ENCODE data around the gene ZMYND12.

ZMYND12 gene

DNA sequence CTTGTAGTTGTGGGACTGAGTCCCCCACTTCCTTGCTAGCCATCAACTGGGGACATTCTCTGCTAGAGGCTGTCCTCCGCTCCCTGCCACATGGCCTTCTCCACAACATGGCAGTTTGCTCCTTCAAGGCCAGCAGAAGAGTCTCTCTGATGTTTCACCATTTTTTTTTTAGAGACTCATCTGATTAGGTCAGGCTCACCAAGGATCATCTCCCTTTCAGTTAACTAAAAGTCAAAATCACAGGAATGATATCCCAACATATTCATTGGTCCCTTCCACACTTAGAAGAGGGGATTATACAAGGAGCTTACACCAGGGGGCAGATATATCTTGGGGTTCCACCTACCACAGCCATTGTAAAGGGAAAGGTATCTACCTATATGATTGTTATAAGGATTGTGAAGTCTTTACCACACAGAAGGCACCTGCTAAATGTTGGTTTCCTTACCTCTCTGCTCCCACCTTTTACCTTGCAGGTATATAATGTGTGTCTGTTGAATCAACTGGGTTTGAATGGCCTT is 51.9 kb downstream of the ZMYND12 start:
- no CpG with 5 or more reads among the region's 1 CpG for WGBS, 2 donors (ENCODE audit: extremely low coverage in 2 of 2, insufficient read length in 2 of 2, insufficient replicate concordance in 1 of 2)
- no peak for DNase-seq (ENCODE audit: low spot score)

DNA sequence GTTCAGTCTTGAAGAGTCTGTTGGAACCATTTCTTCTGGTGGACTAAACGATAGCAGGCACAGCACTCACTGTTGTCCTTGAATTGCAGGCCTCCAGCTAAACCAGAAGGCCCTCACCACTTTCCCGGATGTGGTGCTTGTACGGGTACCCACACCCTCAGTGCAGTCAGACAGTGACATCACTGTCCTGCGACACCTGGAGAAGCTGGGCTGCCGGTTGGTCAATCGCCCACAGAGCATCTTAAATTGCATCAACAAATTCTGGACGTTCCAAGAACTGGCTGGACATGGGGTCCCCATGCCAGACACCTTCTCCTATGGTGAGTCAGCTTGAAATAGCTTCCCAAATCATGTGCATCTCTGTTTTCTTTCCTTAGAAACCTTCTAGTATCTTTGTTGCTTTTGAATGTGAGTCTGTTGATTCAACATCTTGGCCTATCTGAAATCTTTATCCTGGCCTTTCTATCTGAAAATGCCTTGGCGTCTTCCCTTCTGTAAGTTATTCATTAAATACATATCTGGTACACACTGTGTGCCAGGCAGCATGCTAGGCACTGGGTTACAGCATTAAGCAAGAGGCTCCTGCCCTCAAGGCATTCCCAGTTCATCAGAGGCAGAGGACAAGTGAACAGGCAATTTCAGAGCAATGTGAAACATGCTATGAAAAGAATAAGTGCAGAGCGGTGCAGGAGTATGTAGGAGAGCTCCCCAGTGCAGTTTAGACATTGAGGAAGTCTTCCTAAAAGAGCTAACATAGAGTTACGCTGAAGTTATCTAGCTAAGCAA is 56.3 kb downstream of the ZMYND12 start:
- H3K18ac ChIP-seq (ENCODE audit: low read length) = no peak overlapping the region
- H3K27ac ChIP-seq (replicated peaks; ENCODE audit: low read length) = no peak overlapping the region
- no peak for DNase-seq (ENCODE audit: low spot score)
- no peak overlapping the region for H2AFZ ChIP-seq (ENCODE audit: low read length)
- peaks cover 0 to 3% (median 0%) of the 10 kb centered on the region in 3 experiments for H3K27me3 ChIP-seq (ENCODE audit: control insufficient read depth in 3 of 3, insufficient read depth in 3 of 3, low read depth in 1 of 3, low read length in 3 of 3)
- no peak overlapping the region for H2BK120ac ChIP-seq (ENCODE audit: low read depth, low read length)
- no peak overlapping the region for H3K14ac ChIP-seq (ENCODE audit: low read length)
- no peak overlapping the region for H2BK15ac ChIP-seq (ENCODE audit: low read length)
- H3K9me3 ChIP-seq (replicated peaks in 1 of 2; ENCODE audit: control insufficient read depth in 2 of 2, insufficient read depth in 1 of 2, low read depth in 1 of 2, low read length in 2 of 2) = no peaks in the 10 kb centered on the region
- no peak overlapping the region for H3K4me3 ChIP-seq (ENCODE audit: low read length in 2 of 2)
- H3K79me1 ChIP-seq (ENCODE audit: low read depth, low read length) = no peaks in the 10 kb centered on the region
- H3K4ac ChIP-seq (ENCODE audit: low read length) = no peak overlapping the region
- no peak overlapping the region for H2BK5ac ChIP-seq (ENCODE audit: low read length)
- H3K4me1 ChIP-seq (ENCODE audit: control insufficient read depth in 2 of 2, insufficient read depth in 1 of 2, low read depth in 1 of 2, low read length in 2 of 2) = no peaks in the 10 kb centered on the region
- no peak overlapping the region for H4K8ac ChIP-seq (ENCODE audit: low read depth, low read length)
- no peaks in the 10 kb centered on the region for H3K36me3 ChIP-seq (replicated peaks in 1 of 2; ENCODE audit: control insufficient read depth in 2 of 2, insufficient read depth in 2 of 2, low read length in 2 of 2)
- H3K23ac ChIP-seq (ENCODE audit: low read depth, low read length, poor library complexity) = no peak overlapping the region
- no peak overlapping the region for H2AK5ac ChIP-seq (ENCODE audit: low read depth, low read length)
- H4K91ac ChIP-seq (ENCODE audit: low read depth, low read length, poor library complexity) = no peak overlapping the region
- no peak overlapping the region for H3K9ac ChIP-seq (ENCODE audit: low read depth, low read length, poor library complexity)
- no peak overlapping the region for H2BK12ac ChIP-seq (ENCODE audit: low read length)
- no peak overlapping the region for H3K4me2 ChIP-seq (ENCODE audit: insufficient read depth, low read length, poor library complexity, severe bottlenecking)
- no CpG with 5 or more reads among the region's 10 CpGs for WGBS, 2 donors (ENCODE audit: extremely low coverage in 2 of 2, insufficient read length in 2 of 2, insufficient replicate concordance in 1 of 2)

More for the DNA sequence above, 51.9 kb downstream of the ZMYND12 start:
- Histone ChIP-seq H3K79me1 (ENCODE audit: low read depth, low read length) (no peaks in the 10 kb centered on the region), H2BK12ac (ENCODE audit: low read length) (no peak overlapping the region), H3K27me3 (ENCODE audit: control insufficient read depth in 3 of 3, insufficient read depth in 3 of 3, low read depth in 1 of 3, low read length in 3 of 3) (peaks cover 0 to 3% (median 0%) of the 10 kb centered on the region in 3 experiments), H3K36me3 (replicated peaks in 1 of 2; ENCODE audit: control insufficient read depth in 2 of 2, insufficient read depth in 2 of 2, low read length in 2 of 2) (no peaks in the 10 kb centered on the region), H4K91ac (ENCODE audit: low read depth, low read length, poor library complexity) (no peak overlapping the region), H3K18ac (ENCODE audit: low read length) (no peak overlapping the region), H3K9ac (ENCODE audit: low read depth, low read length, poor library complexity) (no peak overlapping the region), H3K9me3 (replicated peaks in 1 of 2; ENCODE audit: control insufficient read depth in 2 of 2, insufficient read depth in 1 of 2, low read depth in 1 of 2, low read length in 2 of 2) (no peaks in the 10 kb centered on the region), H3K4me1 (ENCODE audit: control insufficient read depth in 2 of 2, insufficient read depth in 1 of 2, low read depth in 1 of 2, low read length in 2 of 2) (no peaks in the 10 kb centered on the region), H4K8ac (ENCODE audit: low read depth, low read length) (no peak overlapping the region), H2BK5ac (ENCODE audit: low read length) (no peak overlapping the region), H3K14ac (ENCODE audit: low read length) (no peak overlapping the region), H3K4me3 (ENCODE audit: low read length in 2 of 2) (no peak overlapping the region), H2AK5ac (ENCODE audit: low read depth, low read length) (no peak overlapping the region), H2BK15ac (ENCODE audit: low read length) (no peak overlapping the region), H3K27ac (replicated peaks; ENCODE audit: low read length) (no peak overlapping the region), H2BK120ac (ENCODE audit: low read depth, low read length) (no peak overlapping the region), H3K4me2 (ENCODE audit: insufficient read depth, low read length, poor library complexity, severe bottlenecking) (no peak overlapping the region), H2AFZ (ENCODE audit: low read length) (no peak overlapping the region), H3K23ac (ENCODE audit: low read depth, low read length, poor library complexity) (no peak overlapping the region), H3K4ac (ENCODE audit: low read length) (no peak overlapping the region)

DNA sequence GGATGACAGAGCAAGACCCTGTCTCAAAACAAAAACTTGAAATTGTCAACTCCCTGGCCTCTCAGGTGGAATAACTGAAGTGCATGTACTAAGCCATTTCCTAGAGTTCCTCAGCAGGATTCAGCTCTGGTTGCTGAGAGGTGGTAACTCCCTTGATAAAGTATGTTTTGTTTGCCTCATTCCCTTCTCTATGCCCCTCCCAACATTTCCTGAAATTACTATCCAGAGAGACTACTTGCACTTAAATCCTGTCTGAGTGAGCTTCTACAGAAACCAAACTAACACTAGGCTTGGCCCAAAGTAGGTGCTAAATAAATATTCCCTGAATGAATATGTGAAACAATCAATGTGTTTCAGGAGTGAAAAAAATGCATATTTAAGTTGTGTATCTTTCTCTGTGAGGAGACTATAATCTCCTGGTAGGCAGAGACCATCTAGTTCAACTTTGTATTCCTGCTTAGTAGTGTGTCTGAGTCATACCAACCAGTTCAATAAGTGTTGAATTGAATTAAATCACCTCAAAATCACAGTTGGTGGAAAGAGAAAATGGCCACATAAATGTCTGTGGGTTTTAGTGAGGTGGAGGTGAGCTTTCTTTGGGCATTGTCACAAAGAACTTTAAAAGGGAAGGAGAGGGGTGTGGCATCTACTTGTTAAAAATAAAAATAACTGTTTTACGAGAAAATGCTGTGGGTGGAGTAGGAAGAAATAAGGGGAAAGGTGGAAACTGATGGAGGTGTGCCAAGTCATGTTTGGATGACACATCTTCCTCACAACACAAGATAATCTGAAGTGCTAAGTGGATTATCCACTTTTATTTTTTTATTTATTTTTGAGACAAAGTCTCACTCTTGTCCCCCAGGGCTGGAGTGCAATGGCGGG is 62.6 kb downstream of the ZMYND12 start:
- no peak overlapping the region for H3K14ac ChIP-seq (ENCODE audit: low read length)
- H3K9me3 ChIP-seq (replicated peaks in 1 of 2; ENCODE audit: control insufficient read depth in 2 of 2, insufficient read depth in 1 of 2, low read depth in 1 of 2, low read length in 2 of 2) = no peaks in the 10 kb centered on the region
- H3K79me1 ChIP-seq (ENCODE audit: low read depth, low read length) = peaks cover 2% of the 10 kb centered on the region
- no peak overlapping the region for H4K91ac ChIP-seq (ENCODE audit: low read depth, low read length, poor library complexity)
- H3K27ac ChIP-seq (replicated peaks; ENCODE audit: low read length) = no peak overlapping the region
- no peak overlapping the region for H2AK5ac ChIP-seq (ENCODE audit: low read depth, low read length)
- H3K4me2 ChIP-seq (ENCODE audit: insufficient read depth, low read length, poor library complexity, severe bottlenecking) = no peak overlapping the region
- no CpG with 5 or more reads among the region's 2 CpGs for WGBS, 2 donors (ENCODE audit: extremely low coverage in 2 of 2, insufficient read length in 2 of 2, insufficient replicate concordance in 1 of 2)
- no peak overlapping the region for H2BK120ac ChIP-seq (ENCODE audit: low read depth, low read length)
- no peak for DNase-seq (ENCODE audit: low spot score)
- no peak overlapping the region for H3K23ac ChIP-seq (ENCODE audit: low read depth, low read length, poor library complexity)
- H2BK12ac ChIP-seq (ENCODE audit: low read length) = no peak overlapping the region
- H3K27me3 ChIP-seq (ENCODE audit: control insufficient read depth in 3 of 3, insufficient read depth in 3 of 3, low read depth in 1 of 3, low read length in 3 of 3) = peaks cover 0 to 16% (median 0%) of the 10 kb centered on the region in 3 experiments
- H4K8ac ChIP-seq (ENCODE audit: low read depth, low read length) = no peak overlapping the region
- no peak overlapping the region for H2BK15ac ChIP-seq (ENCODE audit: low read length)
- no peak overlapping the region for H2BK5ac ChIP-seq (ENCODE audit: low read length)
- no peaks in the 10 kb centered on the region for H3K36me3 ChIP-seq (replicated peaks in 1 of 2; ENCODE audit: control insufficient read depth in 2 of 2, insufficient read depth in 2 of 2, low read length in 2 of 2)
- no peak overlapping the region for H3K18ac ChIP-seq (ENCODE audit: low read length)
- H3K9ac ChIP-seq (ENCODE audit: low read depth, low read length, poor library complexity) = no peak overlapping the region
- no peaks in the 10 kb centered on the region for H3K4me1 ChIP-seq (ENCODE audit: control insufficient read depth in 2 of 2, insufficient read depth in 1 of 2, low read depth in 1 of 2, low read length in 2 of 2)
- H3K4me3 ChIP-seq (ENCODE audit: low read length in 2 of 2) = no peak overlapping the region
- no peak overlapping the region for H2AFZ ChIP-seq (ENCODE audit: low read length)
- no peak overlapping the region for H3K4ac ChIP-seq (ENCODE audit: low read length)

DNA sequence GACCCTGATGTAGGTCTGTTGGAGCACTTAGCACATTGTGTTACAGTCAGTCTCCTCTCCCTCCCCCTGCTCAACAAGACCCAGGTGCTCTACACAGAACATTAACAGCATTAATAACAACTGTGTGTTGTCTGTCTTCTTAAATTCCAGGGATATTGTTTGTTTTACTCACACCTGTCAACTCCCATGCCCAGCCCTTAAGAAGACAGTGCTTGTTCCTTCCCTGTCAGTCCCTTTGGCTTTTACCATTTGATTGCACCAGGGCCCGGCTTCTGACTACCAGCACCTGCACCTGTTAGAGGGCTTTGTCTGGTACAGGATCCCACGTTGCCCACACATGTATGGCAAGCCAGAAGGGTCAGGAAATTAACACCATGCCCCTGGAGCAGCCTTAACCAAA is 63.6 kb downstream of the ZMYND12 start:
- Histone ChIP-seq H2AFZ (ENCODE audit: low read length) (no peak overlapping the region), H2BK5ac (ENCODE audit: low read length) (no peak overlapping the region), H3K27ac (replicated peaks; ENCODE audit: low read length) (no peak overlapping the region), H3K4me2 (ENCODE audit: insufficient read depth, low read length, poor library complexity, severe bottlenecking) (no peak overlapping the region), H3K36me3 (replicated peaks in 1 of 2; ENCODE audit: control insufficient read depth in 2 of 2, insufficient read depth in 2 of 2, low read length in 2 of 2) (no peaks in the 10 kb centered on the region), H3K9me3 (replicated peaks in 1 of 2; ENCODE audit: control insufficient read depth in 2 of 2, insufficient read depth in 1 of 2, low read depth in 1 of 2, low read length in 2 of 2) (no peaks in the 10 kb centered on the region), H3K14ac (ENCODE audit: low read length) (no peak overlapping the region), H3K9ac (ENCODE audit: low read depth, low read length, poor library complexity) (no peak overlapping the region), H2BK12ac (ENCODE audit: low read length) (no peak overlapping the region), H3K4me1 (ENCODE audit: control insufficient read depth in 2 of 2, insufficient read depth in 1 of 2, low read depth in 1 of 2, low read length in 2 of 2) (no peaks in the 10 kb centered on the region), H2AK5ac (ENCODE audit: low read depth, low read length) (no peak overlapping the region), H3K18ac (ENCODE audit: low read length) (no peak overlapping the region), H3K4ac (ENCODE audit: low read length) (no peak overlapping the region), H2BK15ac (ENCODE audit: low read length) (no peak overlapping the region), H3K4me3 (ENCODE audit: low read length in 2 of 2) (no peak overlapping the region), H3K23ac (ENCODE audit: low read depth, low read length, poor library complexity) (no peak overlapping the region), H4K91ac (ENCODE audit: low read depth, low read length, poor library complexity) (no peak overlapping the region), H3K79me1 (ENCODE audit: low read depth, low read length) (peaks cover 2% of the 10 kb centered on the region), H3K27me3 (ENCODE audit: control insufficient read depth in 3 of 3, insufficient read depth in 3 of 3, low read depth in 1 of 3, low read length in 3 of 3) (peaks cover 0 to 16% (median 0%) of the 10 kb centered on the region in 3 experiments), H4K8ac (ENCODE audit: low read depth, low read length) (no peak overlapping the region), H2BK120ac (ENCODE audit: low read depth, low read length) (no peak overlapping the region)
- DNase-seq (ENCODE audit: low spot score) = no peak
- WGBS, 2 donors (ENCODE audit: extremely low coverage in 2 of 2, insufficient read length in 2 of 2, insufficient replicate concordance in 1 of 2) = no CpG with 5 or more reads among the region's 2 CpGs

Measured in neuronal stem cell (in vitro differentiated cells).